NOMO-1 treated with DMSO at 0.1 percent for 48 hours (cell line): ENCODE data around the gene ZYX.
A peak's percentile ranks its signal among the peaks of the same experiment; 100 is the strongest.
"Not testable (repeated sequence)": the region's sequence is repeated elsewhere in the genome, so short reads cannot be mapped to it uniquely, and the experiment has no call there.

Source experiments
- DNase-seq: peaks from one replicate; lab custom pipeline; 2025; ENCODE audit not compliant: unreplicated experiment; lab: John Stamatoyannopoulos, UW

The ZYX gene

GRCh38 chr7:143416565-143417149 lies 35.5 kb downstream of the ZYX start:
- DNase-seq, result peak; percentile 9

GRCh38 chr7:143417734-143418383 lies 36.7 kb downstream of the ZYX start:
- DNase-seq, result no peak

- no peak for DNase-seq
Observed at GRCh38 chr7:143418681-143419458, 37.7 kb downstream of the ZYX start.

- DNase-seq, result no peak
Observed at GRCh38 chr7:143419880-143420279, 38.7 kb downstream of the ZYX start.

GRCh38 chr7:143420624-143421023 lies 39.5 kb downstream of the ZYX start:
- not testable (repeated sequence) for DNase-seq

GRCh38 chr7:143422033-143422432 lies 40.9 kb downstream of the ZYX start:
- DNase-seq, result no peak

GRCh38 chr7:143424476-143424875 lies 43.3 kb downstream of the ZYX start:
- DNase-seq, result not testable (repeated sequence)

GRCh38 chr7:143426479-143427142 lies 45.5 kb downstream of the ZYX start:
- no peak for DNase-seq

- DNase-seq, result peak; percentile 25
Observed at GRCh38 chr7:143429770-143430698, 48.9 kb downstream of the ZYX start.

GRCh38 chr7:143431109-143431508 lies 50.0 kb downstream of the ZYX start:
- DNase-seq, result no peak

GRCh38 chr7:143433759-143434158 lies 52.6 kb downstream of the ZYX start:
- DNase-seq, result no peak

- DNase-seq, result no peak
Observed at GRCh38 chr7:143434660-143435059, 53.5 kb downstream of the ZYX start.

GRCh38 chr7:143435266-143435665 lies 54.1 kb downstream of the ZYX start:
- no peak for DNase-seq

GRCh38 chr7:143436325-143436946 lies 55.3 kb downstream of the ZYX start:
- DNase-seq, result no peak

GRCh38 chr7:143437578-143437977 lies 56.4 kb downstream of the ZYX start:
- DNase-seq, result no peak

- no peak for DNase-seq
Observed at GRCh38 chr7:143439866-143440265, 58.7 kb downstream of the ZYX start.
